ENCODE data around the gene CDH23. TPM values are rescaled to one million over a fixed set of nuclear protein-coding genes. Genes with fewer than 3 reads are reported as not detected.

The CDH23 gene
- total RNA-seq, 1 experiment from 2014 or later, result 7.8 TPM

DNA sequence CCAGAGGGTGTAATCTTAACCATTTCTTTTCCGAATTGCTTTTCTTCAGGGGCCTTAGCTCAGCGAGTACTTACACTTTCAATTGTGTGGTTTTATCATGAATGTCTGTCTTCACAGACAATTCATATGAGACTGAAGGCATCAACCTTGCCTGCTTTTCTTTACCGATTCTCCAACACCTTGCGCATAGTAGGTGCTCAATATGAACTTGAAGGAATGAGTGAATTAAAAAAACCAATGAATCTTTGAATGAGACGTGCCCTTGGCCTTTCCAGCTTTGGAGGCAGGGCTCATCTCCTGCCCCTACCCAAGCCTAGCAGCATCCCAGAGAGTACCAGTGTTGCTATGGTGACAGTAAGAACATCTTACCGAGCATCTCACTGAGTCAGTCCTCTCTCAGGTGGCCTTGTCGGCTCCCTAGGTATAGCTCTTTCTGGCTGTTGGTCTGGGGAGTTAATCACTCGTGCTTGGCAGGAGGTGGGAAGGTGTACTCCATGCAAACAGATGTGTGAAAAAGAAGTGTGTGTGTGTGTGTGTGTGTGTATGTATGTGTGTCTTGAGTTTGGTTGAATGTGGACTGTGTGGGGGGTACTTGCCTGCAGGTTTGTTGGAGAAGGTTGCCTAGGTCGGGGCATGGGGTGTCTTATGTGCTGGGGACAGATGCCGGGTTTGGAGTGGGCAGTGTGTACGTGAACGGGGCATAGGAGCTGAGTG is 215.1 kb downstream of the CDH23 start:
- TF ChIP-seq EZH2 (IDR thresholded peaks at IDR 0.05; ENCODE audit: low read depth), result no peak
- TF ChIP-seq, protein P1, sequence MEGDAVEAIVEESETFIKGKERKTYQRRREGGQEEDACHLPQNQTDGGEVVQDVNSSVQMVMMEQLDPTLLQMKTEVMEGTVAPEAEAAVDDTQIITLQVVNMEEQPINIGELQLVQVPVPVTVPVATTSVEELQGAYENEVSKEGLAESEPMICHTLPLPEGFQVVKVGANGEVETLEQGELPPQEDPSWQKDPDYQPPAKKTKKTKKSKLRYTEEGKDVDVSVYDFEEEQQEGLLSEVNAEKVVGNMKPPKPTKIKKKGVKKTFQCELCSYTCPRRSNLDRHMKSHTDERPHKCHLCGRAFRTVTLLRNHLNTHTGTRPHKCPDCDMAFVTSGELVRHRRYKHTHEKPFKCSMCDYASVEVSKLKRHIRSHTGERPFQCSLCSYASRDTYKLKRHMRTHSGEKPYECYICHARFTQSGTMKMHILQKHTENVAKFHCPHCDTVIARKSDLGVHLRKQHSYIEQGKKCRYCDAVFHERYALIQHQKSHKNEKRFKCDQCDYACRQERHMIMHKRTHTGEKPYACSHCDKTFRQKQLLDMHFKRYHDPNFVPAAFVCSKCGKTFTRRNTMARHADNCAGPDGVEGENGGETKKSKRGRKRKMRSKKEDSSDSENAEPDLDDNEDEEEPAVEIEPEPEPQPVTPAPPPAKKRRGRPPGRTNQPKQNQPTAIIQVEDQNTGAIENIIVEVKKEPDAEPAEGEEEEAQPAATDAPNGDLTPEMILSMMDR (conservative IDR thresholded peaks at IDR 0.05), result no peak
- H3K27me3 ChIP-seq (ENCODE audit: insufficient read depth, low read depth), result no peaks in the 10 kb centered on the region
- no peaks in the 10 kb centered on the region for H3K9me2 ChIP-seq (ENCODE audit: insufficient read depth)
- BruUV-seq (replicated peaks), result no TSS peak
- peaks cover 46% of the 10 kb centered on the region for H3K4me1 ChIP-seq (replicated peaks; ENCODE audit: insufficient read depth)
- intact Hi-C loops (cut with micrococcal nuclease; ENCODE audit: unreplicated experiment), result loop anchor here (5.0 kb wide), 1 partner anchor 215 kb away; the partner anchor contains the start of gene CDH23
- H3K36me3 ChIP-seq (ENCODE audit: low read depth), result no peaks in the 10 kb centered on the region
- H3K27ac ChIP-seq, result peak overlapping the region; percentile 79
- H3F3A ChIP-seq (ENCODE audit: insufficient read depth, low read depth), result peaks cover 17% of the 10 kb centered on the region; the same call in 1 of the 2 replicates
- peak overlapping the region; percentile 47; the same call in 1 of the 2 replicates for H3K4me2 ChIP-seq
- ChIA-PET CTCF (interaction anchor here (0.6 to 0.7 kb wide), 2 partner anchors 19 to 269 kb away, joined by 6 to 11 read pairs; no protein-coding TSS in a partner anchor), POLR2A (ENCODE audit: unreplicated experiment) (interaction anchor here (0.6 kb wide), 1 partner anchor 229 kb away, joined by 3 read pairs; no protein-coding TSS in a partner anchor)
- H3K79me2 ChIP-seq (ENCODE audit: low read depth), result peaks cover 11% of the 10 kb centered on the region
- DNase-seq, result no peak
- H4K20me1 ChIP-seq (ENCODE audit: insufficient read depth), result no peaks in the 10 kb centered on the region
- H3K4me3 ChIP-seq, result no peak overlapping the region
- H2AFZ ChIP-seq, result no peak overlapping the region
- H3K9me3 ChIP-seq (ENCODE audit: insufficient read depth, low read depth), result peaks cover under 1% of the 10 kb centered on the region; the same call in 1 of the 2 replicates

DNA sequence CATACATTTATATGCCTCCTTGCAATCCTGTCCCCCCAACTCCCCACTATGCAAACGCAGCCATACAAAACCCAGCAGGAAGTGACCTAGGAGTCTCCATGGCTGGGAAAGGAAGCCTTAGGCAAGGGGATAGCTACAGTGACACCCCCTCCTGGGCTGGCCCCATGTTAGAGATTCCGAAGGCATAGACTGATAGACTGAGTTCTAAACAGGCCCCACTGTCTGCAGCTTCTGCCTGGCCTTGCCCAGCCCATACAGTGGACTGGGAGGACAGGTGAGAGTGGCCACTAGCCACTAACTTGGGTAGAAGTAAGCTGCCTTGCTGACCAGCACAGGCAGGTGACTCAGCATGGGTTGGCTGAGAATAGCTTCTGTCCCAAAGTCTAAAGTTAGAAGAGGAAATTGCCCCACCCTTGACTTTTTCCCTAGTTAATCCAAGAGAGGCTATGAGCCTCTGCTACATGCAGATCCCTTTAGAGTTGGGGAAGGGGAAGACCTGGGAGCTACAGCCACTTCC is 216.6 kb downstream of the CDH23 start:
- H3F3A ChIP-seq (ENCODE audit: insufficient read depth, low read depth), result peaks cover 17% of the 10 kb centered on the region; the same call in 1 of the 2 replicates
- H3K79me2 ChIP-seq (ENCODE audit: low read depth), result peaks cover 11% of the 10 kb centered on the region
- H3K9me2 ChIP-seq (ENCODE audit: insufficient read depth), result no peaks in the 10 kb centered on the region
- intact Hi-C loops (cut with micrococcal nuclease; ENCODE audit: unreplicated experiment), result loop anchor here (5.0 kb wide), 1 partner anchor 216 kb away; the partner anchor contains the start of gene CDH23
- H3K4me3 ChIP-seq, result no peak overlapping the region
- peak overlapping the region; percentile 8; the same call in 1 of the 2 replicates for H2AFZ ChIP-seq
- H3K4me1 ChIP-seq (replicated peaks; ENCODE audit: insufficient read depth), result peaks cover 46% of the 10 kb centered on the region
- H3K27ac ChIP-seq, result peak overlapping the region; percentile 79
- H4K20me1 ChIP-seq (ENCODE audit: insufficient read depth), result no peaks in the 10 kb centered on the region
- H3K4me2 ChIP-seq, result peak overlapping the region; percentile 61
- no peaks in the 10 kb centered on the region for H3K27me3 ChIP-seq (ENCODE audit: insufficient read depth, low read depth)
- ChIA-PET CTCF (interaction anchor here (0.6 to 0.9 kb wide), 3 partner anchors 9 to 569 kb away, joined by 4 to 6 read pairs (median 5); no protein-coding TSS in a partner anchor), POLR2A (ENCODE audit: unreplicated experiment) (interaction anchor here (0.5 to 0.6 kb wide), 3 partner anchors 8 to 44 kb away, joined by 3 to 9 read pairs (median 6); no protein-coding TSS in a partner anchor)
- TF ChIP-seq, protein P1 (conservative IDR thresholded peaks at IDR 0.05), result no peak
- TF ChIP-seq EZH2 (IDR thresholded peaks at IDR 0.05; ENCODE audit: low read depth), result no peak
- BruUV-seq (replicated peaks), result no TSS peak
- peaks cover 7% of the 10 kb centered on the region; the same call in 1 of the 2 replicates for H3K9me3 ChIP-seq (ENCODE audit: insufficient read depth, low read depth)
- peak; percentile 61 to 86 for DNase-seq
- no peaks in the 10 kb centered on the region for H3K36me3 ChIP-seq (ENCODE audit: low read depth)

DNA sequence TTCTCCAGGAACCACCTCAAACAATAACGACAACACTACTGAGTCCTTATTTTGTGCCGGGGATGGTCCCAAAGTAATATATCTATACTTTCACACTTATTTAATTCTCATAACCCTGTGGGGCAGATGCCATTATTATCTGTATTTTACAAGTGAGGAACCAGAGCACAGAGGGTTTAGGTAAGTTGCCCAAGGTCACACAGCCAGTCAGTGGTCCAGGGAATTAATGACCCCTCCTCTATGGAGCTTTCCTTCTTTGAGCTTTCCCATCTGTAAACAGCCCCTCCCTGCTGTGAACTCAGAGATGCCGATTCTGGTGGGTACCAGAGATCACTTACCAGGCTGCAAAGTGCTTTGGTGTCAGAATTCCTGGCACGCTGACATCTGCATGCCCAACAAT is 217.2 kb downstream of the CDH23 start:
- Histone ChIP-seq H3K27me3 (ENCODE audit: insufficient read depth, low read depth) (no peaks in the 10 kb centered on the region), H3K36me3 (ENCODE audit: low read depth) (no peaks in the 10 kb centered on the region), H3F3A (ENCODE audit: insufficient read depth, low read depth) (peaks cover 17% of the 10 kb centered on the region; the same call in 1 of the 2 replicates), H3K9me3 (ENCODE audit: insufficient read depth, low read depth) (peaks cover 7% of the 10 kb centered on the region; the same call in 1 of the 2 replicates), H3K27ac (peak overlapping the region; percentile 79), H3K4me2 (peak overlapping the region; percentile 61), H3K4me1 (replicated peaks; ENCODE audit: insufficient read depth) (peaks cover 46% of the 10 kb centered on the region), H3K9me2 (ENCODE audit: insufficient read depth) (no peaks in the 10 kb centered on the region), H3K79me2 (ENCODE audit: low read depth) (peaks cover 11% of the 10 kb centered on the region), H4K20me1 (ENCODE audit: insufficient read depth) (no peaks in the 10 kb centered on the region), H3K4me3 (no peak overlapping the region), H2AFZ (no peak overlapping the region)
- intact Hi-C loops (cut with micrococcal nuclease; ENCODE audit: unreplicated experiment), result loop anchor here (5.0 kb wide), 1 partner anchor 217 kb away; the partner anchor contains the start of gene CDH23
- TF ChIP-seq, protein P1 (conservative IDR thresholded peaks at IDR 0.05), result no peak
- no peak for TF ChIP-seq EZH2 (IDR thresholded peaks at IDR 0.05; ENCODE audit: low read depth)
- no peak for DNase-seq
- ChIA-PET POLR2A (ENCODE audit: unreplicated experiment) (interaction anchor here (0.5 to 0.6 kb wide), 3 partner anchors 8 to 44 kb away, joined by 3 to 9 read pairs (median 6); no protein-coding TSS in a partner anchor), CTCF (interaction anchor here (0.6 to 0.9 kb wide), 3 partner anchors 9 to 569 kb away, joined by 4 to 6 read pairs (median 5); no protein-coding TSS in a partner anchor)
- no TSS peak for BruUV-seq (replicated peaks)
